Muscle layer of colon (tissue), 2 donors: Measurements from ENCODE around the gene DMXL1.

ENCODE experiments used
- H3K27ac ChIP-seq: one replicate; pipeline ENCODE4 v1.7.0; 2013; ENCODE audit warnings: low read depth, mild to moderate bottlenecking, low read length, moderate library complexity
- H3K27me3 ChIP-seq, 2 donors: one replicate each; pipeline ENCODE4 v1.7.0; 2013; ENCODE audit warnings: low read length in 2 of 2, mild to moderate bottlenecking in 2 of 2; ENCODE audit not compliant: insufficient read depth in 2 of 2, control insufficient read depth in 1 of 2
- H3K36me3 ChIP-seq: one replicate; pipeline ENCODE4 v1.7.0; 2013; ENCODE audit warnings: mild to moderate bottlenecking, low read length; ENCODE audit not compliant: insufficient read depth
- H3K4me1 ChIP-seq: one replicate; pipeline ENCODE4 v1.7.0; 2013; ENCODE audit warnings: mild to moderate bottlenecking, low read length; ENCODE audit not compliant: insufficient read depth
- H3K4me3 ChIP-seq, 2 donors: one replicate each; pipeline ENCODE4 v1.7.0; 2013; ENCODE audit warnings: low read length in 2 of 2, low read depth in 1 of 2, mild to moderate bottlenecking in 1 of 2, moderate library complexity in 1 of 2
- H3K9ac ChIP-seq: one replicate; pipeline ENCODE4 v1.7.0; 2013; ENCODE audit warnings: low read length
- H3K9me3 ChIP-seq: one replicate; pipeline ENCODE4 v1.7.0; 2013; ENCODE audit warnings: mild to moderate bottlenecking, low read length
- donor health status: abdominal sarcoma.
- donor health status: Adenocarcinoma of cecum.

Gene DMXL1

DNA sequence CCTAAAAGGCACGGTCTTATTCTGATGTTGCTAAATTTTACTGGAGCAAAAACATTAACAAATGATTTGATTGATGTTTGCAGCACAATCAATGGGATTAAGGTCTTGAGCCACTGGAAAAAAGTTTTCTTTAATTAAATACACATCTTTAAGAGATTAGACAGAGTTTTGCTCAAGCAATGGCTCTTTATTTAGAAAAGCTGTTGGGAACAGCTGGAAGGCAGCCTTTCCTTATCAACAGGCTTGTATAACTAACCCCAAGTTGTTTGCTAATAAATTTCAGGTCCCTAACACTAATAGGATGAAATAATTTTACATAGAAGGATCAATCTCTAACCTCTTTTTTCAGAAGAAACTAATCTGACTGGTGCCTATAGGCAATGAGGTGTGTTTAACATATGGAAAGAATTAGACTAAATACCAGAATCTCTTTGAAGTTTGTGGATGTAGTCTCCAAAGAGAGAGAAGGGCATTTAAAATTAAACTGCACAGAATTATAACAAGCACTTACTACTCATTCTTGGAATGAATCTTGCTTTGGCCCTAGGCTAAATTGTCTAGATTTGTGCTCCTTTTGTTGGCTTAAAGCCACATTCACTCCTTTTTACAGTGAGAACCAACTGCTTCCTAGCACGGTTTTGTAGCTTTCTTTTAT is 217.6 kb downstream of the DMXL1 start:
- no peaks in the 10 kb centered on the region for H3K4me1 ChIP-seq
- no peak overlapping the region for H3K27ac ChIP-seq
- no peak overlapping the region for H3K4me3 ChIP-seq
- no peaks in the 10 kb centered on the region for H3K27me3 ChIP-seq
- H3K9me3 ChIP-seq, result no peaks in the 10 kb centered on the region
- no peak overlapping the region for H3K9ac ChIP-seq
- no peaks in the 10 kb centered on the region for H3K36me3 ChIP-seq

DNA sequence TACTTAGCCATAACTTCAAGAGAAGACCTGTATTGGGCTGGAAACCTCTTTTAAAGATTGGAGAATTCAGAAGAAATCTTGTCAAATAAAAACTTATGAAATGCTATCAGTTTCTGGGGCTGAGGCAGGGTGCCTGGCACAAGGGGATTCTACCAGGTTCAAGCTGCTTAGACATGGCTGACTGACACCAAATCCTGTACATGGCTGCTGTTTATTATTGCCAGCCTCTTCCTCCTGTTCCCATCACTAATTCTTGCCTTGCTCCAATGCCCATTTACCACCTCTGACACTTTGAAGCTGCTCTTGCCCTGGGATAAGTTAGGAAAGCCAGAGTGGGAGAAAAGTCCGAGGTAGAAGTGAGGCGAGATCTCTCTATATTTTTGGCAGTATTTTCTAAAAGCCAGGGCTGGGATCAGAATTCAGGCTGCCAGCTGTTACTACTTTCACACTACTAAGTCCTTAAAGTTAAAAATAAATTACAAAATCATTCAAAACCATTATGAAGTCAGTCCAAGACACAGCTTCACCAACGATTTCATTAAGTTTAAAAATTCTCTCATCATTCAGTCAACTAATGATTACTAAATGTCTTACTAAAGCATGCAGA is 218.7 kb downstream of the DMXL1 start:
- H3K27ac ChIP-seq, result no peak overlapping the region
- no peak overlapping the region for H3K4me3 ChIP-seq
- H3K36me3 ChIP-seq, result no peaks in the 10 kb centered on the region
- H3K4me1 ChIP-seq, result no peaks in the 10 kb centered on the region
- no peaks in the 10 kb centered on the region for H3K9me3 ChIP-seq
- no peaks in the 10 kb centered on the region for H3K27me3 ChIP-seq
- H3K9ac ChIP-seq, result no peak overlapping the region

DNA sequence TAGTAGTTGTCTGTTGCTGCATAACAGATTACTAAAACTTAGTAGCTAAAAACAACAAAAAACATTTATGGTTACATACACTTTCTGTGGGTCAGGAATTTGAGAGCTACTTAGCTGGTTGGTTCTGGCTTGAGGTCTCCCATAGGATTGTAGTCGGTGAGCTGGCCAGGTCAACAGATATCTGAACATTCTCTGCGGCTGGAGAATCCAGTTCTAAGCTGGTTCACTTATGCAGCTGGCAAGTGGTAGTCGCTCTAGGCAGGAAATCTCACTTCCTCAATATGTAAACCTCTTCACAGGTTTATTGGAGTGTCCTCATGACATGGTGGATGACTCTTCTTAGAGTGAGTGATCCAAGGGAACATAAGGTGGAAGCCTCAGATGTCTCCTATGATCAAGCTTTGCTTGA is 219.3 kb downstream of the DMXL1 start:
- H3K4me3 ChIP-seq, result no peak overlapping the region
- no peaks in the 10 kb centered on the region for H3K27me3 ChIP-seq
- no peak overlapping the region for H3K9ac ChIP-seq
- H3K36me3 ChIP-seq, result no peaks in the 10 kb centered on the region
- H3K27ac ChIP-seq, result no peak overlapping the region
- H3K9me3 ChIP-seq, result no peaks in the 10 kb centered on the region
- no peaks in the 10 kb centered on the region for H3K4me1 ChIP-seq

DNA sequence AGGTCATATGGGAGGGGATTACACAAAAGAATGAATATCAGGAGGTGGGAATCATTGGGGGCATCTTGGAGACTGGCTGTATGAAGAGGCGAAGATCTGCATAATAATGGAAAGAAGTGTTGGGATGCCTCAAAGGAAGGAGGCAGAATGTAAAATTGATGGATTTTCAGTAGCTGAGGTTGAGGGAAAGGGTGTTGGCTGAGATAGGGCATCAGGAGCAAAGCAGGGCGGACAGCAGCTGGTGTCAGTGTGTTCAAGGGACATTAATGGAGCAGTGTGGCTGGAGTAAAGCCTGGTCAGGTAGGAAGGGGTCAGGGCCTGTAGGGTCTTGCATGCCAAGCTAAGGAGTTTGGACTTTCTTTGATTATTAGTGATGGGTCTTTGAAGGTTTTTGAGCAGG is 219.7 kb downstream of the DMXL1 start:
- Histone ChIP-seq H3K27ac (no peak overlapping the region), H3K4me3 (no peak overlapping the region), H3K9ac (no peak overlapping the region), H3K9me3 (no peaks in the 10 kb centered on the region), H3K27me3 (no peaks in the 10 kb centered on the region), H3K36me3 (no peaks in the 10 kb centered on the region), H3K4me1 (no peaks in the 10 kb centered on the region)

DNA sequence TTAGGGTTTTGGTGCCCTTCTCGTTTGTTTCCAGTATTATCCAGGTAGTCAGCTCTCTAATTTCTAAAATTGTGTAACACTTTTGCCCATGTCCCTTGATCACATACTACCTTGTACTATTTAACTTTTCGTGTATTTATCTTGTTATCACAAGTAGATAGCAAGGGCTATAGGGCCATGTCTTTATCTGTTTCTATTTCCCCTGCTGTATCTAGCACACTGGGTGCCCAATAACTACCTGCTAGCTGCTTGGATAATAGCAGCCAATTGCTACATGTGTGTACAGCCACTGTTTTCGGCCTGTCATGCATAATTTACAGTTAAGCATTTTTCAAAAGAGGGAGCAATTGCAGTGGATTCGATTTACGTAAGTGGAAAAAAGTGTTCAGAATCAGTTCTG is 220.2 kb downstream of the DMXL1 start:
- H3K4me1 ChIP-seq, result no peaks in the 10 kb centered on the region
- no peaks in the 10 kb centered on the region for H3K9me3 ChIP-seq
- no peaks in the 10 kb centered on the region for H3K27me3 ChIP-seq
- no peak overlapping the region for H3K4me3 ChIP-seq
- no peak overlapping the region for H3K27ac ChIP-seq
- H3K9ac ChIP-seq, result no peak overlapping the region
- H3K36me3 ChIP-seq, result no peaks in the 10 kb centered on the region

DNA sequence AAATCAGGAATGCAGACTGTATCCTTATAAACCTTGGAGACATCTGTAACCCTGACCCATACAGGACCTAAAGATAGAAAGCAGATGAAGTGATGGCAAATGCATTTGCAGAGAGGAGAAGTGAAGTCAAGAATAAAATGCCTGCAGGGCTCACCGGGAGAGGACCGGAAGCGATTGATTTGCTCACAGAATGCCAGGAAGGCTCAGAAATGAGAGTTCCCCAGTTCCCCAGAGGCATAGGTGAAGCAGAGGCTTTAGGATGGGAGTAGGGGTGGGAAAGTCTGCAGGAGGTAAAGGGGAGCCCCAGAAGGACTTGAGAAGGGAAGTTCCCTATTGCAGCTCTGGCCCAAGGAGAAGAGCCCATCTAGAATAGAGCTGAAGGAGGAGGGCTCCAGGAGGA is 221.0 kb downstream of the DMXL1 start:
- Histone ChIP-seq H3K4me1 (no peaks in the 10 kb centered on the region), H3K36me3 (no peaks in the 10 kb centered on the region), H3K4me3 (no peak overlapping the region), H3K27me3 (no peaks in the 10 kb centered on the region), H3K9me3 (no peaks in the 10 kb centered on the region), H3K9ac (no peak overlapping the region), H3K27ac (no peak overlapping the region)

DNA sequence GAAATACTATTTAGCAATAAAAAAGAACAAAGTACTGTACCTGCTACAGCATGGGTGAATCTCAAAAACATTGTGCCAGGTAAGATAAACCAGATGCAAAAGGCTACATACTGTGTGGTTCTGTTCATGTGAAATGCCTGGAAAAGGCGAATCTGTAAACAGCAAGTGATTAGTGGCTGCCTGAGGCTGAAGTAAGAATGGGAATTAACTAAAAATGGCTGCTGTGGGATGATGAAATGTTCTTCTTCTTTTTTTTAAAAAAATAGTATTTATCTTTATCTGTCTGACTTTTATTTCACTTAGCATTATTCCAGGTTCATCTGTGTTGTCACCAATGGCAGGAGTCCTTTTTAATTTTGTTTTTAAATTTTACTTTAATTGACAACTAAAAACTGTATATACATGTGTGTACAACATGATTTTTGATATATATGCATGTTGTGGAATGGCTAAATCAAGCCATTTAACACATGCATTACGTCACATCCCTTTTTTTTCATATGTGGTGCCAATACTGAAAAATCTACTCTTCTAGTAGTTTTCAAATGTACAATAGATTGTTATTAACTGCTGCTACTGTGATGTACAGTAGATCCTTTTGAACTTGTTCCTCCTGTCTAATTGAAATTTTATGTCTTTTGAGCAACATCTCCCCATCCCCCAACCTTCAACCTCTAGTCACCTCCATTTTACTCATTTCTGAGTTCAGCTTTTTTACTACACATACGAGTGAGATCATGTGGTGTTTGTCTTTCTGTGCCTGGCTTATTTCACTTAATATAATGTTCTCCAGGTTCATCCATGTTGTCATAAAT is 222.0 kb downstream of the DMXL1 start:
- Histone ChIP-seq H3K4me3 (no peak overlapping the region), H3K27ac (no peak overlapping the region), H3K27me3 (no peaks in the 10 kb centered on the region), H3K9me3 (no peaks in the 10 kb centered on the region), H3K9ac (no peak overlapping the region), H3K36me3 (no peaks in the 10 kb centered on the region), H3K4me1 (no peaks in the 10 kb centered on the region)

DNA sequence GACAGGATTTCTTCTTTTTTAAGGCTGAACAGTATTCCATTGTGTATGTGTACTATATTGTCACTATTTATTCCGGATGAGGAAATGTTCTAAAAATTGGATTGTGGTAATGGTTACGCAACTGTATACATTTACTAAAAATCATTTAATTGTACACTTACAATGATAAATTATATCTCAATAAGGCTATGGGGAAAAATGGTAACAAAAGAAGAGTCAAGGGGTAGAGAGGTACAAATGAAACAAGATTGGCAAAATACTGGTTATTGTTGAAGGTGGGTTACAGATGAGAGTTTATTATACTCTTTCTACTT is 222.6 kb downstream of the DMXL1 start:
- no peak overlapping the region for H3K4me3 ChIP-seq
- H3K36me3 ChIP-seq, result no peaks in the 10 kb centered on the region
- H3K27me3 ChIP-seq, result no peaks in the 10 kb centered on the region
- no peaks in the 10 kb centered on the region for H3K9me3 ChIP-seq
- no peaks in the 10 kb centered on the region for H3K4me1 ChIP-seq
- no peak overlapping the region for H3K9ac ChIP-seq
- H3K27ac ChIP-seq, result no peak overlapping the region
